GM18951 (cell line): ENCODE data around the gene SIK3.

Experiments used
- POLR2A ChIP-seq: IDR thresholded peaks from 4 replicates; pipeline ENCODE4 v1.6.1; 2011; ENCODE audit warnings: mild to moderate bottlenecking; ENCODE audit not compliant: insufficient read length, insufficient read depth; ENCODE audit errors: extremely low read depth
- in situ Hi-C: fragments of 300-500 bp; cut with MboI; formaldehyde crosslinking; loops from one replicate; pipeline ENCODE4 v1.12.0; 2022; ENCODE audit warnings: low sequenced_read_pairs, mixed read lengths, inconsistent platforms; ENCODE audit not compliant: unreplicated experiment

SIK3 gene

GRCh38 chr11:116871248-116871647 lies 227.0 kb downstream of the SIK3 start:
- no peak for TF ChIP-seq POLR2A
- in situ Hi-C loops = no loop called here

DNA sequence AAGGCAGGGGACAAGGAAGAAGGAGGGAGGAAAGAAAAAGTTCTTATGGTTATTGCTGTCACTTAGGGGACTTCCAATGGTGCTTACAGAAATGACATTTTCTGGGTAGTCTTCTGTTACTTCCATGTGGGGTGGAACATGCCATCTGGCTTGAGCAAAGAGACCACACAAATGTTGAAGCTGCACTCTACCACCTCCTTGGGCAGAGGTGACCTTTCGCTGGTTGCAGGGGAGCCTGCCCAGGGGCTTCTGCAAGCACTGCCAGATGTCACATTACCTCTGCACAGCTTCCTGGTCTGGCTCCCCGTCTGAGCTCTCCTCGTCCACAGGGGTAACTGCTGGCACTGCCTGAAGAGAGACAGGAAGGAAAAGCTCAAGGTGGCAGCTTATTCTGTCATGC lies 228.2 kb downstream of the SIK3 start:
- in situ Hi-C loops = no loop called here
- no peak for TF ChIP-seq POLR2A

DNA sequence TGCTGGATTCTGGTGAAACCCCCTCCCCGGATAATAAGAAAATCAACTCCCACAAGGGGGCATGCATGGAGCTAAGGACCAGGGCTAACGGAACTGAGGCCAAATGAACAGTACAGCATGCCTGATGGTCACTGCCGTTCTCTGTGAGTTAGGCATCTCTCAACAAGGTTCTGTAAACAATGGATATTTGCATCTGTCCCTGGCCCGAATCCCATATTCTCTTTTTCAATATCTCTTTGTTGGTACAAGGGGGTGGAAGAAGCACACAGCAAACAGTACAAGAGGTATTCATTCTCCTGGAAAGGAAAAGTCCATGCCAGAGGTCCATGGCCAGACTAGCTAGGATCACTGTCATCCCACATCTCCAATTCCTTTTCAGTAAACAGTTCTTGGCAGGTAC lies 228.6 kb downstream of the SIK3 start:
- no peak for TF ChIP-seq POLR2A
- in situ Hi-C loops = no loop called here

DNA sequence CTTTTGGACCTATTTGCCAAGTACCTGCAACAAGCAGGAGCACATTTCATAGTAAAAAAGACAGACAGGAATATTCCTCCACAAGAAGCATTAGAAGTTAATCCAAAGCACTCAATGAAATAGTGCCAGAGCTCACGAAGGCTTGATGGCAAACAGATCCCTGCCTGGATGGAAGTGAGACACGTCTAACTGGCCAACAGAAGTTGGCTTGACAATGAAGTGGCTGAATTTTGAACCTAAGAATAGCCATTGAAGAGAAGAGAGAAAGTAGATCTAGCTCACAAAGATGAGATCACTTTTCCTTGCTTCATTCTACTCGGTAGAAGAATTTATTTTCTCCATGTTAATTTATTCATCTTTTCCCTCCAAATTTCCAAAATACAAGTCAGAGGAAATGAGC lies 230.2 kb downstream of the SIK3 start:
- in situ Hi-C loops = no loop called here
- no peak for TF ChIP-seq POLR2A

- in situ Hi-C loops = no loop called here
- TF ChIP-seq POLR2A = no peak
Observed at GRCh38 chr11:116867619-116868018, 230.6 kb downstream of the SIK3 start.

DNA sequence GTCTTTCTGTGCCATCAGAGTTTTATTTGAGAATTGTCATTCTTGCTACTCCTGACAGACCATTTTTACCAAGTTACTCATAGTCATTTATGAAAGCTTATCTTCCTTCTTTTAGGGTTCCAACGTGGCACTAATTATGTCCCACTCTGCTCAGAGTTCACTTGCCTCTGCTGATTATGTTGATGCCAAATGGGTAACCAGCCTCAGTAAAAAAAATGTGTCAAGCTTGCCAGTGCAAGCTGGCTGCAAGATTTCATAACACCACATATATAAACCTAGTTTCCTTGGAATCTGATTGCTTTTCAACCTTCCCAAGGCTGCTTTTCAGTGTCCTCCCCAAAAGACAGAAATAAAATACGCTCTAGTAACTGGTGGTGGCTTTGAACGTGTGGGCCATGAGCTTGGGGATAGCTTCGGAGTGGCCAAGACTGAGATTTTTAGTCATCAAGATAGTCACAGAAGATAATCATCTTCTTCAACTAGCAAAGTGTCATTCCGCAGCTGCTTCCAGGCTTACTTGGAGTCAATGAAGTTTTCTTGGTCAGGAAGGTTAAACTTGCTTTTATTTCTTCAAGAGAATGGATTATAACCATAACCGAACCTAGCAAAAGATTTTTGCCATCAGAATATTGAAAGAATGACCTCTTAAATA lies 231.3 kb downstream of the SIK3 start:
- TF ChIP-seq POLR2A = no peak
- in situ Hi-C loops = no loop called here

GRCh38 chr11:116865696-116866095 lies 232.5 kb downstream of the SIK3 start:
- in situ Hi-C loops = no loop called here
- no peak for TF ChIP-seq POLR2A

DNA sequence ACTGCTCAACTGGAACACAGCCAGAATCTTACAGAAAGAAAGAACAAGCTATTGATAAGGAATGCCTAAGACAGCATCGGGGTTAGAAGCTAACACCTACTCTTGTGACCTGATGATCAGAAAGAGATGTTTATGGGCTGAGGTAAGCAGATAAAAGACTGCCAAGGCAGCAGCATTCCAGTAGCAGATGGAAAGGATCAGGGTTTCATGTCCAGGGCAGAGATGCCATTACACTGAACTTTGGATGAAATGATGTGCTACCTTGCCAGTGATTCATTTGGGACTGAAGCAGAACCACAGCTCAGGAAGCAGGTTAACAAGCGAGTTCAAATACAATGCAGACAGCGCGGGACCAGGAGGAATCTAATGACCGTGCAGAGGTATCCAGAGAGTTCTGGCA lies 233.7 kb downstream of the SIK3 start:
- TF ChIP-seq POLR2A = no peak
- in situ Hi-C loops = no loop called here

- no peak for TF ChIP-seq POLR2A
- in situ Hi-C loops = no loop called here
Observed at GRCh38 chr11:116862951-116863350, 235.3 kb downstream of the SIK3 start.

DNA sequence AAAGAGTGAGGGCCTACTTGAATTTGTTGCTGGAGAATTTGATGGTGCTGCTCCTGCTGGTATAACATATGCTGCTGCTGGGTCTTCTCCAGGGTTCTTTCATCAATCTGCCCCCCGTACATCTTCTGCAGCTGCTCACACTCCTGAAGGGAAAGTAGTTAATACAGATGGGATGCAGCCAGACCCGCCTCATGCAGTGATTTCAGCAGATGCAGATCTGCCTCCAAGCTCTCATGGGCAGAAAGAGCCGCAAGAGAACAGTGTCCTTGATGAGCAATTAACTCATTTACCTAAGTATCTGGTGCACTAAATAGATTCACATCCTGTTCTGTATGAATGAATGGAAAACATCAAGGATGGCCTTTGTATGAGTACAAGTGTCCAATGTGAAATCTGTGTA lies 236.0 kb downstream of the SIK3 start:
- in situ Hi-C loops = no loop called here
- TF ChIP-seq POLR2A = no peak

- in situ Hi-C loops = no loop called here
- no peak for TF ChIP-seq POLR2A
Observed at GRCh38 chr11:116861539-116861938, 236.7 kb downstream of the SIK3 start.

DNA sequence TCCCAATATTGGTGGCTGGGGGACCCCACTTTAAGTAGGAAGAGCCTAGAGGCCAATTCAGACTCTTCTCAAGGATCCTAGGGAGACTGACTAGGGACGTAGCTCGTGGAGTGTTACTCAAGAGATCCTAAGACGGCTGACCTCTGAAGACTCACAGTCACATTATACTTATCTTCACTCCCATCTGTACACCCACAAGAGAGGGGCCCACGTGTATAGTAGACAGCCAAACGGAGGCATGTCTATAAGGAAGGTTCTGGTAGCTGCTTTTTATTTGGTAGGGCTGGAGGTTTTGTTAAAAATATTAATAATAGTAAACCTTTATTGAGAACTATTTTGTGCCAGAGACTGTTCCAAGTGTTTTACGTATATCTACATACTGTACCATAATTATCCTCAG lies 237.9 kb downstream of the SIK3 start:
- in situ Hi-C loops = no loop called here

GRCh38 chr11:116859175-116859574 lies 239.1 kb downstream of the SIK3 start:
- in situ Hi-C loops = no loop called here

More for the DNA sequence above, 237.9 kb downstream of the SIK3 start:
- no peak for TF ChIP-seq POLR2A

GRCh38 chr11:116857936-116858335 lies 240.3 kb downstream of the SIK3 start:
- in situ Hi-C loops = no loop called here
- no peak for TF ChIP-seq POLR2A

More at GRCh38 chr11:116859175-116859574, 239.1 kb downstream of the SIK3 start:
- no peak for TF ChIP-seq POLR2A

- in situ Hi-C loops = no loop called here
- TF ChIP-seq POLR2A = no peak
Observed at GRCh38 chr11:116857316-116857715, 240.9 kb downstream of the SIK3 start.
